ENCODE results near the gene CCL13.
A peak's percentile ranks its signal among the peaks of the same experiment; 100 is the strongest.

CCL13 gene

GRCh38 chr17:34367486-34368195, 11.4 kb downstream of the CCL13 start:
- H2AFZ ChIP-seq (ENCODE audit: low read depth, low read length) = no peak overlapping the region
- H3K4ac ChIP-seq (ENCODE audit: low read depth in 1 of 2, low read length in 2 of 2) = no peak overlapping the region
- no peak overlapping the region for H2BK12ac ChIP-seq (ENCODE audit: low read length in 2 of 2)
- DNase-seq = no peak
- no peak overlapping the region for H2BK5ac ChIP-seq (ENCODE audit: low read depth, low read length, poor library complexity, severe bottlenecking)
- H3K9ac ChIP-seq (ENCODE audit: low read length) = no peak overlapping the region
- no peak overlapping the region for H3K23ac ChIP-seq (ENCODE audit: low read length in 2 of 2)
- no peak overlapping the region for H3K27ac ChIP-seq (ENCODE audit: low read length, poor library complexity, severe bottlenecking)
- H3K27me3 ChIP-seq (ENCODE audit: control insufficient read depth in 1 of 2, insufficient read depth in 1 of 2, low read length in 2 of 2) = peaks cover 0 to 73% of the 10 kb centered on the region in 2 experiments
- no peak overlapping the region for H3K4me2 ChIP-seq (ENCODE audit: low read length, poor library complexity, severe bottlenecking)
- H2BK15ac ChIP-seq (ENCODE audit: low read depth, poor library complexity, severe bottlenecking) = no peak overlapping the region
- H3K79me1 ChIP-seq (replicated peaks; ENCODE audit: low read length, poor library complexity, severe bottlenecking) = no peaks in the 10 kb centered on the region
- no peaks in the 10 kb centered on the region for H3K9me3 ChIP-seq (ENCODE audit: control insufficient read depth, low read length)
- no peaks in the 10 kb centered on the region for H3K36me3 ChIP-seq (ENCODE audit: control insufficient read depth in 1 of 2, insufficient read depth in 2 of 2, low read depth in 1 of 2, low read length in 2 of 2)
- no peak overlapping the region for H4K91ac ChIP-seq (ENCODE audit: low read length)
- no peak overlapping the region for H2BK120ac ChIP-seq (ENCODE audit: low read depth, low read length)
- no peak overlapping the region for H4K8ac ChIP-seq (ENCODE audit: low read length)
- H3K4me3 ChIP-seq (ENCODE audit: insufficient read depth in 1 of 2, low read depth in 1 of 2, low read length in 2 of 2) = no peak overlapping the region
- H3K18ac ChIP-seq (ENCODE audit: low read depth in 1 of 2, low read length in 2 of 2) = no peak overlapping the region
- H3K14ac ChIP-seq (ENCODE audit: low read length in 2 of 2) = peak overlapping the region in 1 of 2 experiments; percentile 71
- no peaks in the 10 kb centered on the region for H3K4me1 ChIP-seq (ENCODE audit: control insufficient read depth, insufficient read depth, low read depth, low read length)
- no peak overlapping the region for H2AK5ac ChIP-seq (ENCODE audit: low read length, severe bottlenecking)
- WGBS = 67% methylated on average over 9 of the region's 9 CpGs

GRCh38 chr17:34368196-34368945, 12.1 kb downstream of the CCL13 start:
- Histone ChIP-seq H3K36me3 (ENCODE audit: control insufficient read depth in 1 of 2, insufficient read depth in 2 of 2, low read depth in 1 of 2, low read length in 2 of 2) (no peaks in the 10 kb centered on the region), H2BK12ac (ENCODE audit: low read length in 2 of 2) (no peak overlapping the region), H3K27ac (ENCODE audit: low read length, poor library complexity, severe bottlenecking) (no peak overlapping the region), H2AFZ (ENCODE audit: low read depth, low read length) (no peak overlapping the region), H2BK15ac (ENCODE audit: low read depth, poor library complexity, severe bottlenecking) (no peak overlapping the region), H3K4me3 (ENCODE audit: insufficient read depth in 1 of 2, low read depth in 1 of 2, low read length in 2 of 2) (no peak overlapping the region), H3K9ac (ENCODE audit: low read length) (no peak overlapping the region), H3K23ac (ENCODE audit: low read length in 2 of 2) (no peak overlapping the region), H3K4me1 (ENCODE audit: control insufficient read depth, insufficient read depth, low read depth, low read length) (no peaks in the 10 kb centered on the region), H3K79me1 (replicated peaks; ENCODE audit: low read length, poor library complexity, severe bottlenecking) (no peaks in the 10 kb centered on the region), H4K8ac (ENCODE audit: low read length) (no peak overlapping the region), H3K4ac (ENCODE audit: low read depth in 1 of 2, low read length in 2 of 2) (no peak overlapping the region), H3K4me2 (ENCODE audit: low read length, poor library complexity, severe bottlenecking) (no peak overlapping the region), H3K18ac (ENCODE audit: low read depth in 1 of 2, low read length in 2 of 2) (no peak overlapping the region), H2BK120ac (ENCODE audit: low read depth, low read length) (no peak overlapping the region), H2BK5ac (ENCODE audit: low read depth, low read length, poor library complexity, severe bottlenecking) (no peak overlapping the region), H2AK5ac (ENCODE audit: low read length, severe bottlenecking) (no peak overlapping the region), H3K14ac (ENCODE audit: low read length in 2 of 2) (peak overlapping the region in 1 of 2 experiments; percentile 71), H3K27me3 (ENCODE audit: control insufficient read depth in 1 of 2, insufficient read depth in 1 of 2, low read length in 2 of 2) (peaks cover 0 to 66% of the 10 kb centered on the region in 2 experiments), H4K91ac (ENCODE audit: low read length) (no peak overlapping the region), H3K9me3 (ENCODE audit: control insufficient read depth, low read length) (no peaks in the 10 kb centered on the region)
- no peak for DNase-seq
- 69% methylated on average over 6 of the region's 9 CpGs for WGBS

- H2BK120ac ChIP-seq (ENCODE audit: low read depth, low read length) = no peak overlapping the region
- H2AFZ ChIP-seq (ENCODE audit: low read depth, low read length) = no peak overlapping the region
- H3K18ac ChIP-seq (ENCODE audit: low read depth in 1 of 2, low read length in 2 of 2) = no peak overlapping the region
- no peaks in the 10 kb centered on the region for H3K9me3 ChIP-seq (ENCODE audit: control insufficient read depth, low read length)
- no peaks in the 10 kb centered on the region for H3K36me3 ChIP-seq (ENCODE audit: control insufficient read depth in 1 of 2, insufficient read depth in 2 of 2, low read depth in 1 of 2, low read length in 2 of 2)
- H2BK12ac ChIP-seq (ENCODE audit: low read length in 2 of 2) = no peak overlapping the region
- H2AK5ac ChIP-seq (ENCODE audit: low read length, severe bottlenecking) = no peak overlapping the region
- H4K91ac ChIP-seq (ENCODE audit: low read length) = no peak overlapping the region
- H3K27ac ChIP-seq (ENCODE audit: low read length, poor library complexity, severe bottlenecking) = no peak overlapping the region
- H3K4ac ChIP-seq (ENCODE audit: low read depth in 1 of 2, low read length in 2 of 2) = no peak overlapping the region
- no peak overlapping the region for H3K4me3 ChIP-seq (ENCODE audit: insufficient read depth in 1 of 2, low read depth in 1 of 2, low read length in 2 of 2)
- no peak overlapping the region for H2BK15ac ChIP-seq (ENCODE audit: low read depth, poor library complexity, severe bottlenecking)
- H3K14ac ChIP-seq (ENCODE audit: low read length in 2 of 2) = no peak overlapping the region
- no peak overlapping the region for H3K23ac ChIP-seq (ENCODE audit: low read length in 2 of 2)
- no peaks in the 10 kb centered on the region for H3K79me1 ChIP-seq (replicated peaks; ENCODE audit: low read length, poor library complexity, severe bottlenecking)
- H3K4me1 ChIP-seq (ENCODE audit: control insufficient read depth, insufficient read depth, low read depth, low read length) = no peaks in the 10 kb centered on the region
- 58% methylated on average over 4 of the region's 4 CpGs for WGBS
- no peak overlapping the region for H3K4me2 ChIP-seq (ENCODE audit: low read length, poor library complexity, severe bottlenecking)
- H3K9ac ChIP-seq (ENCODE audit: low read length) = no peak overlapping the region
- H4K8ac ChIP-seq (ENCODE audit: low read length) = no peak overlapping the region
- DNase-seq = no peak
- H3K27me3 ChIP-seq (ENCODE audit: control insufficient read depth in 1 of 2, insufficient read depth in 1 of 2, low read length in 2 of 2) = peaks cover 0 to 59% of the 10 kb centered on the region in 2 experiments
- no peak overlapping the region for H2BK5ac ChIP-seq (ENCODE audit: low read depth, low read length, poor library complexity, severe bottlenecking)
These were observed 12.7 kb downstream of the CCL13 start for GRCh38 chr17:34368946-34369500.

- DNase-seq = no peak
- Histone ChIP-seq H3K14ac (ENCODE audit: low read length in 2 of 2) (no peak overlapping the region), H2BK15ac (ENCODE audit: low read depth, poor library complexity, severe bottlenecking) (no peak overlapping the region), H4K8ac (ENCODE audit: low read length) (no peak overlapping the region), H2AFZ (ENCODE audit: low read depth, low read length) (no peak overlapping the region), H3K9me3 (ENCODE audit: control insufficient read depth, low read length) (no peaks in the 10 kb centered on the region), H3K4me3 (ENCODE audit: insufficient read depth in 1 of 2, low read depth in 1 of 2, low read length in 2 of 2) (no peak overlapping the region), H3K36me3 (ENCODE audit: control insufficient read depth in 1 of 2, insufficient read depth in 2 of 2, low read depth in 1 of 2, low read length in 2 of 2) (no peaks in the 10 kb centered on the region), H2BK5ac (ENCODE audit: low read depth, low read length, poor library complexity, severe bottlenecking) (no peak overlapping the region), H3K79me1 (replicated peaks; ENCODE audit: low read length, poor library complexity, severe bottlenecking) (no peaks in the 10 kb centered on the region), H3K27ac (ENCODE audit: low read length, poor library complexity, severe bottlenecking) (no peak overlapping the region), H3K4me2 (ENCODE audit: low read length, poor library complexity, severe bottlenecking) (no peak overlapping the region), H3K9ac (ENCODE audit: low read length) (no peak overlapping the region), H3K18ac (ENCODE audit: low read depth in 1 of 2, low read length in 2 of 2) (no peak overlapping the region), H3K27me3 (ENCODE audit: control insufficient read depth in 1 of 2, insufficient read depth in 1 of 2, low read length in 2 of 2) (peaks cover 0 to 54% of the 10 kb centered on the region in 2 experiments), H3K4ac (ENCODE audit: low read depth in 1 of 2, low read length in 2 of 2) (no peak overlapping the region), H2AK5ac (ENCODE audit: low read length, severe bottlenecking) (no peak overlapping the region), H3K23ac (ENCODE audit: low read length in 2 of 2) (no peak overlapping the region), H4K91ac (ENCODE audit: low read length) (no peak overlapping the region), H2BK120ac (ENCODE audit: low read depth, low read length) (no peak overlapping the region), H2BK12ac (ENCODE audit: low read length in 2 of 2) (no peak overlapping the region), H3K4me1 (ENCODE audit: control insufficient read depth, insufficient read depth, low read depth, low read length) (no peaks in the 10 kb centered on the region)
- WGBS = 85% methylated on average over 3 of the region's 3 CpGs
These were observed 13.3 kb downstream of the CCL13 start for GRCh38 chr17:34369571-34369970.
